Measurements from ENCODE around the gene PTPN2.
A peak's percentile ranks its signal among the peaks of the same experiment; 100 is the strongest.

Gene PTPN2

GRCh38 chr18:12838178-12838634, 45.8 kb downstream of the PTPN2 start:
- peak overlapping the region; percentile 67 for H3K4me3 Mint-ChIP-seq
- no peaks in the 10 kb centered on the region for H3K9me3 Mint-ChIP-seq
- no peak for DNase-seq
- H3K27ac Mint-ChIP-seq = peak overlapping the region; percentile 96
- peaks cover 65% of the 10 kb centered on the region for H3K4me1 Mint-ChIP-seq (ENCODE audit: low read depth)
- no peaks in the 10 kb centered on the region for H3K27me3 Mint-ChIP-seq
- peaks cover 58% of the 10 kb centered on the region for H3K36me3 Mint-ChIP-seq (ENCODE audit: low read depth)

GRCh38 chr18:12837747-12838146, 46.3 kb downstream of the PTPN2 start:
- Mint-ChIP-seq H3K4me3 (peak overlapping the region; percentile 67), H3K4me1 (ENCODE audit: low read depth) (peaks cover 61% of the 10 kb centered on the region), H3K27ac (peak overlapping the region; percentile 96), H3K36me3 (ENCODE audit: low read depth) (peaks cover 59% of the 10 kb centered on the region), H3K27me3 (no peaks in the 10 kb centered on the region), H3K9me3 (no peaks in the 10 kb centered on the region)
- no peak for DNase-seq

- Mint-ChIP-seq H3K4me1 (ENCODE audit: low read depth) (peaks cover 53% of the 10 kb centered on the region), H3K9me3 (no peaks in the 10 kb centered on the region), H3K4me3 (no peak overlapping the region), H3K36me3 (ENCODE audit: low read depth) (peaks cover 60% of the 10 kb centered on the region), H3K27ac (no peak overlapping the region), H3K27me3 (no peaks in the 10 kb centered on the region)
- no peak for DNase-seq
Measured at GRCh38 chr18:12836551-12836950, 47.5 kb downstream of the PTPN2 start.

- Mint-ChIP-seq H3K27me3 (no peaks in the 10 kb centered on the region), H3K36me3 (ENCODE audit: low read depth) (peaks cover 88% of the 10 kb centered on the region), H3K4me1 (ENCODE audit: low read depth) (peaks cover 30% of the 10 kb centered on the region), H3K27ac (peak overlapping the region; percentile 56), H3K9me3 (peaks cover 4% of the 10 kb centered on the region), H3K4me3 (no peak overlapping the region)
- no peak for DNase-seq
Measured at GRCh38 chr18:12828116-12829051, 55.7 kb downstream of the PTPN2 start.

- no peak overlapping the region for H3K4me3 Mint-ChIP-seq
- H3K27ac Mint-ChIP-seq = no peak overlapping the region
- H3K36me3 Mint-ChIP-seq (ENCODE audit: low read depth) = peaks cover 88% of the 10 kb centered on the region
- peaks cover 4% of the 10 kb centered on the region for H3K9me3 Mint-ChIP-seq
- no peaks in the 10 kb centered on the region for H3K27me3 Mint-ChIP-seq
- peaks cover 28% of the 10 kb centered on the region for H3K4me1 Mint-ChIP-seq (ENCODE audit: low read depth)
- DNase-seq = no peak
Measured at GRCh38 chr18:12827588-12827987, 56.4 kb downstream of the PTPN2 start.

- H3K27me3 Mint-ChIP-seq = no peaks in the 10 kb centered on the region
- peaks cover 88% of the 10 kb centered on the region for H3K36me3 Mint-ChIP-seq (ENCODE audit: low read depth)
- H3K9me3 Mint-ChIP-seq = peaks cover 4% of the 10 kb centered on the region
- H3K4me1 Mint-ChIP-seq (ENCODE audit: low read depth) = peaks cover 26% of the 10 kb centered on the region
- no peak overlapping the region for H3K27ac Mint-ChIP-seq
- DNase-seq = no peak
- no peak overlapping the region for H3K4me3 Mint-ChIP-seq
Measured at GRCh38 chr18:12825230-12825629, 58.8 kb downstream of the PTPN2 start.

GRCh38 chr18:12823892-12824291, 60.1 kb downstream of the PTPN2 start:
- Mint-ChIP-seq H3K4me3 (no peak overlapping the region), H3K4me1 (ENCODE audit: low read depth) (peaks cover 33% of the 10 kb centered on the region), H3K9me3 (peaks cover 4% of the 10 kb centered on the region), H3K36me3 (ENCODE audit: low read depth) (peaks cover 83% of the 10 kb centered on the region), H3K27ac (no peak overlapping the region), H3K27me3 (no peaks in the 10 kb centered on the region)
- no peak for DNase-seq

- Mint-ChIP-seq H3K9me3 (no peaks in the 10 kb centered on the region), H3K4me3 (no peak overlapping the region)
Measured at GRCh38 chr18:12821408-12821807, 62.6 kb downstream of the PTPN2 start.

GRCh38 chr18:12820506-12820905, 63.5 kb downstream of the PTPN2 start:
- peaks cover 27% of the 10 kb centered on the region for H3K4me1 Mint-ChIP-seq (ENCODE audit: low read depth)
- peaks cover 87% of the 10 kb centered on the region for H3K36me3 Mint-ChIP-seq (ENCODE audit: low read depth)
- no peaks in the 10 kb centered on the region for H3K9me3 Mint-ChIP-seq
- H3K27ac Mint-ChIP-seq = peak overlapping the region; percentile 24
- DNase-seq = no peak
- H3K4me3 Mint-ChIP-seq = no peak overlapping the region
- H3K27me3 Mint-ChIP-seq = no peaks in the 10 kb centered on the region

More at GRCh38 chr18:12821408-12821807, 62.6 kb downstream of the PTPN2 start:
- no peak for DNase-seq
- H3K27ac Mint-ChIP-seq = no peak overlapping the region
- H3K36me3 Mint-ChIP-seq (ENCODE audit: low read depth) = peaks cover 87% of the 10 kb centered on the region
- H3K4me1 Mint-ChIP-seq (ENCODE audit: low read depth) = peaks cover 27% of the 10 kb centered on the region
- H3K27me3 Mint-ChIP-seq = no peaks in the 10 kb centered on the region

GRCh38 chr18:12819841-12820240, 64.2 kb downstream of the PTPN2 start:
- Mint-ChIP-seq H3K4me1 (ENCODE audit: low read depth) (peaks cover 27% of the 10 kb centered on the region), H3K36me3 (ENCODE audit: low read depth) (peaks cover 83% of the 10 kb centered on the region), H3K27me3 (no peaks in the 10 kb centered on the region), H3K9me3 (no peaks in the 10 kb centered on the region), H3K27ac (peak overlapping the region; percentile 51), H3K4me3 (no peak overlapping the region)
- DNase-seq = no peak

- H3K27ac Mint-ChIP-seq = peak overlapping the region; percentile 51
- H3K27me3 Mint-ChIP-seq = no peaks in the 10 kb centered on the region
- peaks cover 25% of the 10 kb centered on the region for H3K4me1 Mint-ChIP-seq (ENCODE audit: low read depth)
- H3K9me3 Mint-ChIP-seq = no peaks in the 10 kb centered on the region
- H3K36me3 Mint-ChIP-seq (ENCODE audit: low read depth) = peaks cover 82% of the 10 kb centered on the region
- H3K4me3 Mint-ChIP-seq = no peak overlapping the region
- no peak for DNase-seq
Measured at GRCh38 chr18:12819322-12819721, 64.7 kb downstream of the PTPN2 start.

- Mint-ChIP-seq H3K4me3 (no peak overlapping the region), H3K9me3 (no peaks in the 10 kb centered on the region), H3K27me3 (no peaks in the 10 kb centered on the region), H3K27ac (no peak overlapping the region), H3K4me1 (ENCODE audit: low read depth) (peaks cover 19% of the 10 kb centered on the region), H3K36me3 (ENCODE audit: low read depth) (peaks cover 84% of the 10 kb centered on the region)
- no peak for DNase-seq
Measured at GRCh38 chr18:12818243-12818642, 65.8 kb downstream of the PTPN2 start.

GRCh38 chr18:12816451-12816850, 67.6 kb downstream of the PTPN2 start:
- H3K4me3 Mint-ChIP-seq = no peak overlapping the region
- H3K27ac Mint-ChIP-seq = peak overlapping the region; percentile 59
- no peaks in the 10 kb centered on the region for H3K27me3 Mint-ChIP-seq
- peaks cover 19% of the 10 kb centered on the region for H3K4me1 Mint-ChIP-seq (ENCODE audit: low read depth)
- peaks cover 83% of the 10 kb centered on the region for H3K36me3 Mint-ChIP-seq (ENCODE audit: low read depth)
- no peak for DNase-seq
- H3K9me3 Mint-ChIP-seq = no peaks in the 10 kb centered on the region

- H3K27me3 Mint-ChIP-seq = no peaks in the 10 kb centered on the region
- H3K9me3 Mint-ChIP-seq = no peaks in the 10 kb centered on the region
- no peaks in the 10 kb centered on the region for H3K4me1 Mint-ChIP-seq (ENCODE audit: low read depth)
- DNase-seq = no peak
- no peak overlapping the region for H3K4me3 Mint-ChIP-seq
- H3K36me3 Mint-ChIP-seq (ENCODE audit: low read depth) = peaks cover 93% of the 10 kb centered on the region
- H3K27ac Mint-ChIP-seq = no peak overlapping the region
Measured at GRCh38 chr18:12811191-12811950, 72.7 kb downstream of the PTPN2 start.

All from activated T-cell treated with anti-CD3 and anti-CD28 coated beads, Interleukin-2, amount 50 U/mL, for 24 hours (primary cell).